Left lobe of liver (tissue), 2 donors: Measurements from ENCODE around the gene PPDPF. TPM values are rescaled to one million over a fixed set of nuclear protein-coding genes. Genes with fewer than 3 reads are reported as not detected.
A peak's percentile ranks its signal among the peaks of the same experiment; 100 is the strongest.

ENCODE experiments used
- ATAC-seq: fragments of 200-7000 bp; cut with Tn5 transposase; one replicate; pipeline ENCODE4 v1.9.1; 2020; ENCODE audit warnings: mild to moderate bottlenecking, moderate library complexity
- DNase-seq: peaks from one replicate; pipeline ENCODE4 v3.0.0-alpha.2; 2020; ENCODE audit warnings: low spot score
- total RNA-seq: library from RNA; stranded (reverse); gene quantifications from one replicate; pipeline ENCODE4 v1.2.1, GENCODE V29; 2021
- donor health status: DM: no; HTN: no; CAD: no; lungs with moderate emphysema.
- donor health status: DM: no; HTN: yes; CAD: no.

PPDPF gene
- total RNA-seq, 1 donor from 2014 or later = 88.0 TPM

DNA sequence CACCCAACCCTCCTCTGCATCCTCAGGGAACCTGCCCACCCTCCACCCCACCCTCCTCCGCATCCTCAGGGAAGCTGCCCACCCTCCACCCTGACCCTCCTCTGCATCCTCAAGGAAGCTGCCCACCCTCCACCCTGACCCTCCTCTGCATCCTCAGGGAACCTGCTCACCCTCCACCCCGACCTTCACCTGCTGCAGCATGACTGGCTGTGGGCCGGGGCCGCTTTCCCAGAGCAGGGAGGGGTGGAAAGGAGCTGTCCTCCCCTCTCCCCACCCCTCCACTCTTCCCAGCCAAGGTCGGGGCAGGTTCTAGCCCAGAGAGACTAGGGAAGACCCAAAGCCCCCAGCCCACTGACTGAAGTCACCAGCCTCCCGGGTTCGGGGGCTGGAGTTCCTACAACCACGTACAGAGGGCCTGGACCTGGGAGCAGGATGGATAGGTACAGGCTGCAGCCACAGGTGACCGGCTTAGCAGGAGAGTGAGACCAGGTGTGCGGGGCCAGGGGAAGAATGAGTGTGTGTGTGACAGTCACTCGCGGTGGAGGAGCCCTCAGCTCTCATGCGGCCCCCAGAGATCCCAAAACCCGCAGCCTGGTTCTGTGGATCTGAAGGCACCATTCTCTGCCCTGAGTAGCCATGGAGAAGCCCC, 33.3 kb upstream of the PPDPF start:
- no peak for ATAC-seq
- DNase-seq = no peak

GRCh38 chr20:63487781-63488241, 32.8 kb upstream of the PPDPF start:
- ATAC-seq = no peak
- DNase-seq = no peak

DNA sequence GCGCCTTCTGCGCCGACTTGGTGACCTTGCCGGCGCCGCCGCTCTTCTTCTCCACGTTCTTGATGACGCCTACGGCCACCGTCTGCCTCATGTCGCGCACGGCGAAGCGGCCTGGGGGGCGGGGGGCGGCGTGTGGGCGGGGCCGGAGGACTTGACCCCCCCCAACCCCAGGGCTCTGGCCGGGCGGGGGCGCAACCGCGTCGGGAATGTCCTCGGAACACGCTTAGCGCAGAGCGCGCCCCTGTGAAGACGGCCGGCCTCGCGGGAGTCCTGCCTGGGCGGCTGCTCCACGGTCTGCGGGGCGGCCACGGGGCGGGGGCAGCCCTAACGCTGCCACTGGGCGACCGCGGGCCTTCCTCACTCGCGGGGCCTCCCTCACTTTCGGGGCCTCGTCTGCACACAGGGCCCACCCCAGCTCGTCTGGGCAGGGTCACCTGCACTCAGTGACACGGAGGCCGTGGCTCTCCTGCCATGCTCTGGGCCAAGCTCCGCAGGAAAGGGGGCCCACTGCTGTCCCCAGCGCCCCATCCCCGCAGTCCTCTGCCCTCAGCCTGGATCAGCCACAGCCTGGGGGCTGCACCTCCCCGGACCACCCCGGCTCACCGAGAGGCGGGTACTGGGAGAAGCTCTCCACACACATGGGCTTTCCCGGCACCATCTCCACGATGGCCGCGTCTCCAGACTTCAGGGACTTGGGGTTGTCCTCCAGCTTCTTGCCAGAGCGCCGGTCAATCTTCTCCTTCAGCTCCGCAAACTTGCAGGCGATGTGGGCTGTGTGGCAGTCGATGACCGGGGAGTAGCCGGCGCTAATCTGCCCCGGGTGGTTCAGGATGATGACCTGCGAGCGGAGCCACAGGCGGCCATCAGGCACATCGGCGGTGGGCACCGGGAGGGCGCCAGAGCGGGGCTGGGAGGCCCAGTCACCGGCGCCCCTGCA, 32.0 kb upstream of the PPDPF start:
- ATAC-seq (no peak), DNase-seq (no peak)

GRCh38 chr20:63490416-63490815, 30.1 kb upstream of the PPDPF start:
- no peak for DNase-seq

DNA sequence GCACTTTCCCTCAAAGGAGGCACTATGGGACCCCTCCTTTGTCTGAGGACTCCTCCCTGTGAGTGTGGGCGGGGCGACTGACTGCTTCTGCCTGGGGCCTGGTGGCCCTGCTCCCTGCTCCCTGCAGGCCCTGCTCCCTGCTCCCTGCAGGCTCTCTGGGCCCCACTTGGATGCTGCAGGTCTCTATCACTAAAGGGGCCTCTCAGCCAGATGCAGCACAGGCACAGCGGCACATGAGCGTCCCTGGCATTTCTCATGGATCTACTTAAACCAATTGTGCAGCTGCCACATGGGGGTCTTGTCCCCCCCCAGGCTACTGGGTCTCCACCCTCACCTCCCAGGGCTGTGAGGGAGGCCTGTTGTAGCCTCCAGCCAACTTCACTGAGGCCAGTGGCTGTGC, 29.5 kb upstream of the PPDPF start:
- ATAC-seq (no peak), DNase-seq (no peak)

More at GRCh38 chr20:63490416-63490815, 30.1 kb upstream of the PPDPF start:
- no peak for ATAC-seq

GRCh38 chr20:63491635-63492230, 28.8 kb upstream of the PPDPF start:
- no peak for ATAC-seq

GRCh38 chr20:63492518-63492917, 28.0 kb upstream of the PPDPF start:
- DNase-seq (no peak), ATAC-seq (no peak)

More at GRCh38 chr20:63491635-63492230, 28.8 kb upstream of the PPDPF start:
- DNase-seq = no peak

DNA sequence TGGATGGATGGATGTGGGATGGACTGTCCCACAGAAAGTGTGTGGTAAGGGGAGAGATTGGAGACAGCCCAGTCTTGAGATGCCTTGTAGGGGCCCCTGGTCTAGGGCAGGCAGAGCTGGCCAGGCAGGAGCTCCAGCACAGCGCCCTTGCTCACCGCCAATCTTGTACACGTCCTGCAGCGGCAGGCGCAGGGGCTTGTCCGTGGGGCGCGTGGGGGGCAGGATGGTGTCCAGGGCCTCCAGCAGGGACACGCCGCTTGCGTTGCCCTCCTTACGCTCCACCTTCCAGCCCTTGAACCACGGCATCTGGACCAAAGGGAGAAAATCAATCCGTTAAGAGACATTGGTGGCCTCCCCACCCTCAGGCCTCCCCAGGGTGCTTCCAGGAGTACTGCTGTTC, 27.6 kb upstream of the PPDPF start:
- DNase-seq = no peak
- ATAC-seq = no peak

DNA sequence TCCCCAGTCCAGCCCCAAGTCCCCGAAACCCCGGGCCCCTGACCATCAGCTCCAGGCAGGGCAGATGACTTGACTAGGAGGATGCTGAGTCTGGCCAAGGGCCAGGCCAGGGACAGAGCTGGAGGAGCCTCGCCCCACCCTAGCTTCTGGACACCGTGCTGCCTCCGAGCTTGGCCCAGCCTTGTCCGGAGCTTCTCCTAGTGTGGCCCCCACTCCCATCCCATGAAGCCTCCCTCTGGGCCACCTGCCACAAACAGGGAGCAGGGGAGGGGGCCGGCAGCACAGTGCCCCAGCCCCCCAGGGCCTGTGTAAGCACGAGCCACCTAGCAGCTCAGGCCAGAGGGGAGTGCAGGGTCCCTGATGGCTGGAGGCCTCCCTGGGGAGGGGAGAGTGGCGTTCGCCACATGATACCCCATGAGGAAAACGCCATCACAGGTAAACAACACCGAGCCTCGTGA, 27.0 kb upstream of the PPDPF start:
- ATAC-seq (no peak), DNase-seq (no peak)

DNA sequence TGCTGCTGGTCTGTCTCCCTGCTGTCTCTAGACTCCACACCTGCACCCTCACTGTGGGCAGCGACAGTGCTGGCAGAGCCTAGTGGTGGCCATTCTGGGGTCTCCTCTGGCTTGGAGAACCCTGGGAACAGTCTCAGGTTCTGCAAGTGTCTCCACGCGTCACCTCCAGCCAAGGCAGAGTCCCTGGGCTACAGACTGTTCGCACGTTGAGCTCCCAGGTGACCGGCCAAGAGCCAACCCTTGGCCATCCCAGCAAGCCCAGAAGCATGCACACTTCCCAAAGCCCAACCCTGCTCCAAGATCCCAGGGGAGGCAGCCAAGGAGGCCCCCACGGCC, 26.5 kb upstream of the PPDPF start:
- ATAC-seq (no peak), DNase-seq (no peak)

DNA sequence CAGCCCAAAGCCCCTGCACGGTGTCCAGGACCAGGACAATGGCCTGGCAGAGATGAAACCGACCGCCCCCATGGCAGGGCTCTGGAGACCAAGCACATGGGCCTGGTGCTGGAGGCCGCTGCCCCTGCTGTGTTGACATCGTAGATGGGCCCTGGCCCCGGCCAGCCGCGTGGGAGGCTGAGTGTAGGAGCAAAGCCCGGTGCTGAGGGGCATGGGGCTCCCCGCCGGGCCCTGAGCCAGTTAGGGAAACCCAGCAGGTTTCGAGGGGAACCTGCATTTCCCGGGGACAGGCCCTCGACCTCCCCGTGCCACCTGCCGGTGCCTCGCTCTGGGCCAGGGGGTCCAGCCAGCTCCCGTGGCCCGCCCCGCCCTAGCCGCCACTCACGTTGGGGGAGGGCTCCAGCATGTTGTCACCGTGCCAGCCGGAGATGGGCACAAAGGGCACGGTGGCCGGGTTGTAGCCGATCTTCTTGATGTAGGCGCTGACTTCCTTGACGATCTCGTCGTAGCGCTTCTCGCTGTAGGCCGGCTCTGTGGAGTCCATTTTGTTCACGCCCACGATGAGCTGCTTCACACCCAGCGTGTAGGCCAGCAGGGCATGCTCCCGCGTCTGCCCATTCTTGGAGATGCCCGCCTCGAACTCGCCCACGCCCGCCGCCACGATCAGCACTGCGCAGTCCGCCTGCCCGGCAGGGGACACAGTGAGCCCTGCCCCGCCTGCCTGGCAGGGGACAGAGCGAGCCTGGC, 26.0 kb upstream of the PPDPF start:
- ATAC-seq (no peak), DNase-seq (no peak)

DNA sequence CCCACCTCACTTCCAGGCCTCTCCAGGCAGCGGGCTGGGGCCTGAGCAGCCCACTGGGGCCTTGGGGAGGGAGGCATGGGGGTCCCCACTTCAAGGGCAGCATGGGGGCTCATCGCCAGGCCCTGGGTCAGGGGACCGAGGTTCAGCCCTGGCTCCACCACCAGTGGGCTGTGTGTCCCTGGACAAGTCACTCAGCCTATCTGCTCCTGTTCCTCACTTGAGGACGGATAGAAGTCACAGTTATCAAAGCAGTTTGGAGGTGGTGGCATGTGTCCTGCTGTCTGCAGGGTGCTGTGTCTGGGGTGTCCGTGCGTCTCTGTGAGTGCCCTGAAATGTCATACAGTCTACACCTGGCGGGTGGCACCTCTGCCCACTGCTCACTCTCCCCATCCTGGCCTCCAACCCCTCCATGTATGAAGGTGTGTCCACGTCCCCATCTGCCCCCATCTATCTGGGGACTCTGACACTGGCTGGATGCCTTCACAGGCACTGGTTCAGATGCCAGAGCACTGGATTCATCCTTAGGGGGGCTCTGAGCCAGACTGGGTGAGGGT, 25.3 kb upstream of the PPDPF start:
- ATAC-seq = no peak

GRCh38 chr20:63495741-63496595, 24.6 kb upstream of the PPDPF start:
- DNase-seq = peak; percentile 67
- peak; percentile 83 for ATAC-seq

More for the DNA sequence above, 25.3 kb upstream of the PPDPF start:
- DNase-seq = no peak

- ATAC-seq = peak; percentile 68
These were observed 23.9 kb upstream of the PPDPF start for GRCh38 chr20:63496596-63497120.

GRCh38 chr20:63497138-63497945, 23.2 kb upstream of the PPDPF start:
- no peak for DNase-seq
- no peak for ATAC-seq

More at GRCh38 chr20:63496596-63497120, 23.9 kb upstream of the PPDPF start:
- DNase-seq = no peak

GRCh38 chr20:63497946-63498935, 22.3 kb upstream of the PPDPF start:
- DNase-seq (no peak), ATAC-seq (no peak)

GRCh38 chr20:63498960-63499337, 21.6 kb upstream of the PPDPF start, which contains the start of gene EEF1A2:
Gene EEF1A2, minus strand, starts transcription at chr20:63499083. Its CDS starts 1,320 bp downstream, at chr20:63497763.
- no peak for ATAC-seq
- no peak for DNase-seq
